ENCODE results near the gene SDF4. TPM values are rescaled to one million over a fixed set of nuclear protein-coding genes. Genes with fewer than 3 reads are reported as not detected.
A peak's percentile ranks its signal among the peaks of the same experiment; 100 is the strongest.

SDF4 gene
- total RNA-seq, 2 experiments from 2014 or later = 108 to 128 TPM

- DNase-seq (no peak), ATAC-seq (no peak)
- Mint-ChIP-seq H3K27me3 (no peaks in the 10 kb centered on the region), H3K9me3 (ENCODE audit: low read depth) (no peaks in the 10 kb centered on the region), H3K27ac (no peak overlapping the region), H3K36me3 (ENCODE audit: low read depth) (no peaks in the 10 kb centered on the region), H3K4me1 (no peaks in the 10 kb centered on the region), H3K4me3 (no peak overlapping the region)
- POLR2A ChIA-PET = no interaction called here
- CTCF ChIA-PET = interaction anchor here (0.8 kb wide), 1 partner anchor 118 kb away, joined by 3 read pairs; no protein-coding TSS in a partner anchor
- intact Hi-C loops (cut with DNase I, micrococcal nuclease) = no loop called here
Measured at GRCh38 chr1:1239614-1240347, 8.0 kb upstream of the SDF4 start.

- H3K36me3 Mint-ChIP-seq (ENCODE audit: low read depth) = peaks cover 5% of the 10 kb centered on the region
- H3K27me3 Mint-ChIP-seq = no peaks in the 10 kb centered on the region
- CTCF ChIA-PET = interaction anchor here (0.8 kb wide), 1 partner anchor 118 kb away, joined by 3 read pairs; no protein-coding TSS in a partner anchor
- intact Hi-C loops (cut with DNase I, micrococcal nuclease) = no loop called here
- H3K27ac Mint-ChIP-seq = no peak overlapping the region
- POLR2A ChIA-PET = no interaction called here
- H3K9me3 Mint-ChIP-seq (ENCODE audit: low read depth) = no peaks in the 10 kb centered on the region
- H3K4me1 Mint-ChIP-seq = peaks cover 5% of the 10 kb centered on the region
- no peak for ATAC-seq
- H3K4me3 Mint-ChIP-seq = no peak overlapping the region
- DNase-seq = no peak
Measured at GRCh38 chr1:1239227-1239613, 7.4 kb upstream of the SDF4 start.

DNA sequence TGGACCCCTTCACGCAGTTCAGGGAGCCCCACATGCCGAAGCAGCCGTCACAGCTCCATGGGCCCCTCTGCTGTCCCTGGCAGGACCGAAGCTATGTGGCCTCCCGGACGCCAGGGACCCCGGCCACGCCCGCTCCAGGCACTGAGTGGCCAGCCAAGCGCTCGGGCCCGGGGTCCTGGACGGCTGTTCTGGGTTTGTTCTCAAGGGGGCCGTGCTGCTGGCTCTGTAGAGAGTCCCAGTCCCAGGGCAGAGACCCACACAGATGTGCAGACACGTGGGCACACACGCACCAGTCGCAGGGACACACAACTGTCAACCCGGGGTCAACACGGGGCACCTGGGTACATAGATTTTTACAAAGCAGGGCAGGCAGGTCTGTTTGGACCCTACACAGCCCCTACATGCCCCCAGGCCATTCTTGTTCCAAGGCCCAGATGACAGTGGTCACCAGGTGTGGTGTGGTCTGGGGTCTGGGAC, 6.9 kb upstream of the SDF4 start:
- no peaks in the 10 kb centered on the region for H3K27me3 Mint-ChIP-seq
- peaks cover 10% of the 10 kb centered on the region for H3K4me1 Mint-ChIP-seq
- ChIA-PET CTCF (no interaction called here), POLR2A (no interaction called here)
- ATAC-seq (no peak), DNase-seq (no peak)
- no peaks in the 10 kb centered on the region for H3K9me3 Mint-ChIP-seq (ENCODE audit: low read depth)
- no peak overlapping the region for H3K4me3 Mint-ChIP-seq
- intact Hi-C loops (cut with DNase I, micrococcal nuclease) = no loop called here
- no peak overlapping the region for H3K27ac Mint-ChIP-seq
- peaks cover 10% of the 10 kb centered on the region for H3K36me3 Mint-ChIP-seq (ENCODE audit: low read depth)

GRCh38 chr1:1237874-1238701, 6.3 kb upstream of the SDF4 start:
- Mint-ChIP-seq H3K4me3 (no peak overlapping the region), H3K4me1 (peaks cover 14% of the 10 kb centered on the region), H3K9me3 (ENCODE audit: low read depth) (no peaks in the 10 kb centered on the region), H3K27me3 (no peaks in the 10 kb centered on the region), H3K36me3 (ENCODE audit: low read depth) (peaks cover 14% of the 10 kb centered on the region), H3K27ac (no peak overlapping the region)
- ChIA-PET CTCF (no interaction called here), POLR2A (no interaction called here)
- ATAC-seq (peak; percentile 47), DNase-seq (no peak)
- intact Hi-C loops (cut with DNase I, micrococcal nuclease) = no loop called here

DNA sequence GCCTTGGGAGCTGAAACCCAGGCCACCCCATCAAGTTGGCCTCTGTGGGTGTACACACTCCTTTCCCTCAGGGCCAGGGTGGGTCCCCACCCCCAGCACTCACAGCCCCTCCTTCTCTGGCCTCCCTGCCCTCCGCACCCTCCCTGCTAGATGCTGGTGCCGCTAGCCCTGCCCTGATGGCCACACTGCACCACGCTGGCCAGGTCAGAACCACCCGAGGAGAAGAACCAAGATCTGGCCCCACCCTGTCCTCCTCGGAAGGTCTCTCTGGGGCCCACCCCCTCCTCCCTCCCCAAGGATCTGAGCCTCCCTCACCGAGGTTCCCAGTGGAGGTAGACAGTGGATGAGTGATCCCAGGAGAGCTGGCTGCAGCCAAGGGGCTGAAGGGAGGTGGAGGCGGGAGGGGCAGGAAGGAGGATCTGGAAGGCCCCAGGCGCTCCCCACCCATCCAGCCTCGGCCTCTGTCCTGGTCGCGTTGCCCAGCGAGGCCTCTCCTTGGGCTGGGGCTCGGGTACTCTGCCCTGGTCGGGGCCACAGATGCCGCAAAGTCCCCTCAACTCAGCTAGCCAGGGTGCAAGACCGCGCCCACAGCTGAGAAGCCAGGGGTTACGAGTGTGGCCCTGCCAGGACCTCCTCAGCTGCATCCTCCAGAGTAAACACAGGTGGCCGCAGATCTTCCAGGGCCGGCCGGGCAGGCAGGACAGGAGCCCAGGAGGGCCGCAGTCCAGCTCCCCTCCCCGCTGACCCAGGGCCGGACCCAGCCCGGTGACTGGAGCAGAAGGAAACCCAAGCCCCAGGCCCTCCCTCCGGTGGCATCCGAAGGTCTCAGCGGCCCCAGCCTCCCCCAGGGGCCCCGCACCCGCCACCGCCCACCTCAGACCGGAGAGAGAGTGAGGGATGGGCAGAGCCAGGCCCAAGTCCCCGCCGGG, 5.4 kb upstream of the SDF4 start:
- ChIA-PET POLR2A (no interaction called here), CTCF (interaction anchor here (0.6 kb wide), 1 partner anchor 324 kb away, joined by 3 read pairs; no protein-coding TSS in a partner anchor)
- Mint-ChIP-seq H3K36me3 (ENCODE audit: low read depth) (peaks cover 14% of the 10 kb centered on the region), H3K4me1 (peaks cover 14% of the 10 kb centered on the region), H3K27ac (no peak overlapping the region), H3K4me3 (no peak overlapping the region), H3K27me3 (no peaks in the 10 kb centered on the region), H3K9me3 (ENCODE audit: low read depth) (no peaks in the 10 kb centered on the region)
- DNase-seq (no peak), ATAC-seq (no peak)
- intact Hi-C loops (cut with DNase I, micrococcal nuclease) = no loop called here

GRCh38 chr1:1236176-1236763, 4.5 kb upstream of the SDF4 start:
- ATAC-seq (no peak), DNase-seq (no peak)
- no peaks in the 10 kb centered on the region for H3K9me3 Mint-ChIP-seq (ENCODE audit: low read depth)
- POLR2A ChIA-PET = no interaction called here
- peaks cover 14% of the 10 kb centered on the region for H3K4me1 Mint-ChIP-seq
- H3K4me3 Mint-ChIP-seq = no peak overlapping the region
- CTCF ChIA-PET = interaction anchor here (0.6 kb wide), 1 partner anchor 233 kb away, joined by 3 read pairs; no protein-coding TSS in a partner anchor
- intact Hi-C loops (cut with DNase I, micrococcal nuclease) = no loop called here
- H3K27ac Mint-ChIP-seq = no peak overlapping the region
- no peaks in the 10 kb centered on the region for H3K27me3 Mint-ChIP-seq
- H3K36me3 Mint-ChIP-seq (ENCODE audit: low read depth) = peaks cover 14% of the 10 kb centered on the region

DNA sequence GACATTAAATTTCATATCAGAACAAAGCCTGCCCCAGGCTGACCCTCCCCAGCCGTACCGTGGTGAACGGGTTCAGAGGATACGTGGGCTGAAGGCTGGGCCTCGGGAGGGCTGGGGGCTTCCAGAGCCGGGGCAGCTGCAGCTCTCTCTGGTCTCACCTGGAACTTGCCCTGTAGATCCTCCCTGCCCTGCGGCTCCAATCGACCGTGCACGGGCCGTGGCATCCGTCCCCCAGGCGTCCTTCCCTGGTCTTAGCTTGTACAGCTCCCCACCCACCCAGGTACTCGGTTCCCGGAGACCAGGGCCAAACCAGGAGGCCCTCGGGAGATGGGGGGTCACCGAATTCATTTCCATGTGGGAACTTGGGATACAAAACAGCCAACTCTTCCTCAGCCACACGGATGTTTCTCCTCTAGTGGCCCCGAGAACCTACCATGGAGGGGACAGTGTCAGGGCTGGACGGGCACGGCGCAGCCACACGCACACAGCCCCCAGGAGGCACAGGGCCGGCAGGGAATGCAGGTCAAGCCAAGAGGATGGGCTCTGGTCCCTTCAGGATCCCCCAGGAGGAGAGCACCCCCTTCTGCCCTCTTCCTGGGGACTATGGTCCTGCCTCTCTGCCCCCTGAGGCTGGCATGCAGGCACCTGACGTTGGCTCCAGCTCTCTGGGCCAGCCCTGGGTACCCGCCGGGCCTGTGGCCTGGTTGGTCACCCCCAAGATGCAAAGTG, 3.4 kb upstream of the SDF4 start:
- H3K4me3 Mint-ChIP-seq = no peak overlapping the region
- DNase-seq (no peak), ATAC-seq (no peak)
- no peak overlapping the region for H3K27ac Mint-ChIP-seq
- CTCF ChIA-PET = no interaction called here
- peaks cover 20% of the 10 kb centered on the region for H3K36me3 Mint-ChIP-seq (ENCODE audit: low read depth)
- no peaks in the 10 kb centered on the region for H3K27me3 Mint-ChIP-seq
- intact Hi-C loops (cut with DNase I, micrococcal nuclease) = loop anchor here in 1 of 2 experiments (2.0 kb wide), 1 partner anchor 18 kb away; no protein-coding TSS in a partner anchor
- POLR2A ChIA-PET = no interaction called here
- no peaks in the 10 kb centered on the region for H3K9me3 Mint-ChIP-seq (ENCODE audit: low read depth)
- peaks cover 19% of the 10 kb centered on the region for H3K4me1 Mint-ChIP-seq

DNA sequence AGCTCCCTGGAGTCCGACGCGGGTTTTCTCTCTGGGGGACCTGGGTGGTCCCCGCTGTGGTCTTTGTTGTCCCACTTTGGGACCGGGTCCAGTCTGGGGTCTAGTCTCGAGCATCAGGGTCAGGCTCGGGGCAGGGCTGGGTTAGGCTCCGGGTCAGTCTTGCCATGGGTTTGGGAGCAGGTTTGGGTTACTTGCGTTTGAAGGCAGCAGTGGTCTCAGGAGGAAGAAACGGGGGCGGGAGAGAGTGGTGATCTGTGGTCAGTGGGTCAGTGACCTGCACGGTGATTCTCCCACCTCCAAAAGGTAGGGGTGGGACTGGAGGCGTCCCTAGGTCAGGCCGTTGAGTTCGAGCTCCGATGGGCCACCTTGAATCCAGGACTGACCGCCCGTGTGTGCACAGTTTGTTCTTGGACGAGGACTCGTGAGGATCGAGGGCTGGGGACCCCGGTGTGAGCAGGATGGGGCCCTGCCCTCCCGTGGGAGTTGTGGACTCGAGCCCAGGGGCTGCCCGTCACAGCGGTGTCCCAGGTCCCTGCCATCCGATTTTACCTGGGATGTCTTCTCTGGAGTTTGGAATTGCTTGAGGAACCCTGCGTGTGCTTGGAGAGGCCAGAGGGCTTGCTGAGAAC, 2.5 kb upstream of the SDF4 start:
- H3K4me3 Mint-ChIP-seq = peak overlapping the region; percentile 72
- no peaks in the 10 kb centered on the region for H3K9me3 Mint-ChIP-seq (ENCODE audit: low read depth)
- H3K36me3 Mint-ChIP-seq (ENCODE audit: low read depth) = peaks cover 29% of the 10 kb centered on the region
- ATAC-seq = no peak
- POLR2A ChIA-PET = no interaction called here
- CTCF ChIA-PET = no interaction called here
- peak overlapping the region; percentile 59 for H3K27ac Mint-ChIP-seq
- no peaks in the 10 kb centered on the region for H3K27me3 Mint-ChIP-seq
- no peak for DNase-seq
- peaks cover 28% of the 10 kb centered on the region for H3K4me1 Mint-ChIP-seq
- intact Hi-C loops (cut with DNase I, micrococcal nuclease) = loop anchor here in 1 of 2 experiments (2.0 kb wide), 1 partner anchor 17 kb away; no protein-coding TSS in a partner anchor

- Mint-ChIP-seq H3K36me3 (ENCODE audit: low read depth) (peaks cover 33% of the 10 kb centered on the region), H3K9me3 (ENCODE audit: low read depth) (no peaks in the 10 kb centered on the region), H3K4me3 (peak overlapping the region; percentile 72), H3K27me3 (no peaks in the 10 kb centered on the region), H3K4me1 (peaks cover 33% of the 10 kb centered on the region), H3K27ac (peak overlapping the region; percentile 90)
- CTCF ChIA-PET = no interaction called here
- intact Hi-C loops (cut with DNase I, micrococcal nuclease) = loop anchor here in 1 of 2 experiments (2.0 kb wide), 1 partner anchor 117 kb away; the partner anchor contains the start of gene C1orf159
- POLR2A ChIA-PET = no interaction called here
- no peak for DNase-seq
- ATAC-seq = no peak
Measured at GRCh38 chr1:1233567-1233892, 1.7 kb upstream of the SDF4 start.
